OCI-LY7 (cell line): ENCODE results near the gene CHRD. TPM values are rescaled to one million over a fixed set of nuclear protein-coding genes. Genes with fewer than 3 reads are reported as not detected.

Experiments used
- BruUV-seq: library from RNA; stranded (reverse); fragments of 400-500 nt; replicated peaks from 2 replicates; lab custom pipeline; 2021; lab: Mats Ljungman, UMichigan
- CTCF ChIA-PET: fragments of 300-600 bp; sonication (Branson Sonifier 250); formaldehyde crosslinking; loops from one replicate; lab custom pipeline; 2022; ENCODE audit warnings: antibody characterized with exemption; ENCODE audit not compliant: unreplicated experiment; lab: Charles Lee
- POLR2A ChIA-PET: fragments of 300-600 bp; sonication (Branson Sonifier 250); formaldehyde crosslinking; loops from one replicate; lab custom pipeline; 2022; ENCODE audit warnings: antibody characterized with exemption; lab: Charles Lee
- DNase-seq: peaks from one replicate; pipeline ENCODE4 v3.0.0-alpha.2; 2015; ENCODE audit warnings: low spot score
- H2AFZ ChIP-seq: fragments of 200-600 bp; sonication (generic), shearing (Covaris generic); 2 replicates; pipeline ENCODE4 v1.6.1; 2014; ENCODE audit warnings: mild to moderate bottlenecking, antibody characterized with exemption, low read length, moderate library complexity
- H3K27ac ChIP-seq: fragments of 200-600 bp; sonication (generic); 2 replicates; pipeline ENCODE4 v1.5.1; 2014; ENCODE audit warnings: mixed run types, low read depth, mild to moderate bottlenecking, moderate library complexity, low read length, inconsistent platforms; ENCODE audit not compliant: poor library complexity, severe bottlenecking
- H3K36me3 ChIP-seq: fragments of 200-600 bp; sonication (generic); 2 replicates; pipeline ENCODE4 v1.6.1; 2014; ENCODE audit warnings: mild to moderate bottlenecking, antibody characterized with exemption, low read length, moderate library complexity, mixed read lengths; ENCODE audit not compliant: insufficient read depth
- H3K4me1 ChIP-seq: fragments of 200-600 bp; sonication (generic); 2 replicates; pipeline ENCODE4 v1.5.1; 2014; ENCODE audit warnings: mild to moderate bottlenecking, low read length; ENCODE audit not compliant: insufficient read depth, poor library complexity, severe bottlenecking
- H3K4me2 ChIP-seq: fragments of 200-600 bp; sonication (generic); 2 replicates; pipeline ENCODE4 v1.6.1; 2014; ENCODE audit warnings: mild to moderate bottlenecking, low read length
- H3K4me3 ChIP-seq: fragments of 200-600 bp; sonication (generic); 2 replicates; pipeline ENCODE4 v1.5.1; 2014; ENCODE audit warnings: mild to moderate bottlenecking, low read depth, low read length; ENCODE audit not compliant: poor library complexity, severe bottlenecking
- H3K79me2 ChIP-seq: fragments of 200-600 bp; sonication (generic); 2 replicates; pipeline ENCODE4 v1.6.1; 2016; ENCODE audit warnings: low read depth, mild to moderate bottlenecking, low read length, moderate library complexity, mixed read lengths; ENCODE audit not compliant: insufficient read depth
- H3K9me2 ChIP-seq: fragments of 200-600 bp; sonication (generic); 2 replicates; pipeline ENCODE4 v1.6.1; 2016; ENCODE audit warnings: mild to moderate bottlenecking, low read length, mixed read lengths; ENCODE audit not compliant: insufficient read depth
- H3K9me3 ChIP-seq: fragments of 200-600 bp; sonication (generic); 2 replicates; pipeline ENCODE4 v1.6.1; 2014; ENCODE audit warnings: mild to moderate bottlenecking, mixed run types, low read length, mixed read lengths
- H4K20me1 ChIP-seq: fragments of 200-600 bp; sonication (generic); 2 replicates; pipeline ENCODE4 v1.6.1; 2014; ENCODE audit warnings: mild to moderate bottlenecking, antibody characterized with exemption, low read length, moderate library complexity, mixed read lengths; ENCODE audit not compliant: insufficient read depth
- EZH2phosphoT487 ChIP-seq: fragments of 200-600 bp; sonication (generic); IDR thresholded peaks from 2 replicates; pipeline ENCODE4 v1.6.1; 2018; ENCODE audit warnings: low read depth, borderline replicate concordance, mild to moderate bottlenecking, mixed run types, antibody characterized with exemption, low read length, moderate library complexity, mixed read lengths
- intact Hi-C: fragments of 100-400 bp; cut with micrococcal nuclease; formaldehyde crosslinking; loops from one replicate; pipeline ENCODE4 v1.10.0; 2022; ENCODE audit not compliant: unreplicated experiment
- total RNA-seq, 2 experiments: library from RNA; depleted of rRNA in 1 of 2; stranded (reverse); fragments of >200 nt in 1 of 2; shearing (Covaris generic) in 1 of 2; gene quantifications; 2 replicates each; pipeline ENCODE4 v1.2.3, GENCODE V29; 2014 to 2022
- TF ChIP-seq, protein P1 (sequence below): fragments of 200-600 bp; sonication (generic); conservative IDR thresholded peaks from 2 replicates; pipeline ENCODE4 v1.5.1; 2014; ENCODE audit warnings: mild to moderate bottlenecking, antibody characterized with exemption, low read length, moderate library complexity, mixed read lengths

Gene CHRD
- total RNA-seq, 2 experiments from 2014 or later = 0.16 TPM; not detected in 1

DNA sequence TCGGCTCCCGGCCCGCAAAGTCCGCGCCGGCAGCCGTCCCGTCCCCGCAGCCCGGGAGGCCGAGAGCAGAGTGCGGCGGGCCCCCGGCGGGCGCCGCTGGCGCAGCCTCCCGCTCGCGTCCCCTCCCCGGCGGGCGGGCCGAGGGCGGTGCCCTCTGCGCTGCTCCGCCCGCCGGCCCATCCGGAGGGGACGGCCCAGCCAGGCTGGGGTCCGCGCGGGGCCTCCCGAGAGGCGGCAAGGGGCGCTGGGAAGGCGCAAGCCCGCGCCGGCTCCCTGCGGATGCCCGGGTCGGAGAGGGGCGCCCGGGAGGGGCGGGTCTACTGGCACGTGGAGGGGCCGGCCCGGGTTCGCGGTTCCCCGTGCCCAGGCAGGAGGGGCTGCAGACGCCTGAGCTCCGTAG is 18.3 kb upstream of the CHRD start, which contains the start of the genes CLCN2 and POLR2H:
CLCN2 (minus strand) TSS at position 74 of the 400 bp plus-strand sequence. CDS start 126 bp downstream, outside the sequence.
POLR2H (plus strand) TSS at position 179 of the 400 bp plus-strand sequence. CDS start 1,783 bp downstream, outside the sequence.
- DNase-seq = peak; percentile 75
- no TSS peak for BruUV-seq
- H3K4me1 ChIP-seq = peaks cover 23% of the 10 kb centered on the region

DNA sequence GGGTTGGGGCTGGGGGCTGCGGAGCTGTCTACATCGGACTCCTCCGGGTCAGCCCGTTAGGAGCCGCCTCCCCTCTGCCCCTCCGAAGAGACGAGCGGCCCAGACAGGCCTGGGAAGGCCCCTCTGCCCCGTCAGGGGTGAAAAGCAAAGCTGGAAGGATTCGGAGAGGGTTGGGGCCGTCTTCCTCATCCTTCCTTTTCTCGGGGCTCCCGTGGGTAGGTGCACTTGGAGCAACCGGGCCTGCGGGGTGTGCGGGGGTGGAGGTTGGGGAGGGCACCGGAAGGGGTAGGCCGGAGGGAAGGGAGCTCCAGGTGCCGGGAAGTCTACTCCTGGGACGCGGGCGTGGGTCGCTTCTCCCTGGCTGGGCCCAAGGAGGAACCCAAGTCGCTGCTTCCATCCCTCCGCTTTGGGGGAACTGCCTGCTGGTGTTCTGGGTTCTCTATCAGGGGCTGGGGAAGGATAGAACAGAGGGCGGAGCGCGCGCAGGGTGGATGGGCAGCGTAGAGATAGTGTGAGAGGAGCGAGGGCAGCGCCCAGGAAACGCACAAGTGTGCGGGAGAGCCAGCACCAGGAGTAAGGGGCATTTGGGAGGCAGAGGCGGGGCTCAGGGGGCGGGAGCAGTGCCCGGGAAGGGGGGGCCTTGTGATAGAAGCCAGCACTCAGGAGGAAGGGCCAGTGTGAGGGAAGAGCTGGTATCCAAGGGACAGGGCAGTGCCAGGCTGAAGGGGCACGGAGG is 17.8 kb upstream of the CHRD start:
- intact Hi-C loops = loop anchor here (2.0 to 5.0 kb wide), 3 partner anchors 113 to 935 kb away; partner anchors contain the start of genes ALG3, EEF1AKMT4, EIF2B5 and MCF2L2
- peak overlapping the region; percentile 74; the same call in 1 of the 2 replicates for H2AFZ ChIP-seq
- H3K4me3 ChIP-seq = peak overlapping the region; percentile 97
- H3K9me2 ChIP-seq = no peaks in the 10 kb centered on the region
- H3K4me2 ChIP-seq = peak overlapping the region; percentile 84
- no peaks in the 10 kb centered on the region for H3K9me3 ChIP-seq
- BruUV-seq = no TSS peak
- no peaks in the 10 kb centered on the region; the same call in 1 of the 2 replicates for H4K20me1 ChIP-seq
- peaks cover 19% of the 10 kb centered on the region; the same call in 1 of the 2 replicates for H3K79me2 ChIP-seq
- no peak for TF ChIP-seq EZH2phosphoT487
- TF ChIP-seq, protein P1, sequence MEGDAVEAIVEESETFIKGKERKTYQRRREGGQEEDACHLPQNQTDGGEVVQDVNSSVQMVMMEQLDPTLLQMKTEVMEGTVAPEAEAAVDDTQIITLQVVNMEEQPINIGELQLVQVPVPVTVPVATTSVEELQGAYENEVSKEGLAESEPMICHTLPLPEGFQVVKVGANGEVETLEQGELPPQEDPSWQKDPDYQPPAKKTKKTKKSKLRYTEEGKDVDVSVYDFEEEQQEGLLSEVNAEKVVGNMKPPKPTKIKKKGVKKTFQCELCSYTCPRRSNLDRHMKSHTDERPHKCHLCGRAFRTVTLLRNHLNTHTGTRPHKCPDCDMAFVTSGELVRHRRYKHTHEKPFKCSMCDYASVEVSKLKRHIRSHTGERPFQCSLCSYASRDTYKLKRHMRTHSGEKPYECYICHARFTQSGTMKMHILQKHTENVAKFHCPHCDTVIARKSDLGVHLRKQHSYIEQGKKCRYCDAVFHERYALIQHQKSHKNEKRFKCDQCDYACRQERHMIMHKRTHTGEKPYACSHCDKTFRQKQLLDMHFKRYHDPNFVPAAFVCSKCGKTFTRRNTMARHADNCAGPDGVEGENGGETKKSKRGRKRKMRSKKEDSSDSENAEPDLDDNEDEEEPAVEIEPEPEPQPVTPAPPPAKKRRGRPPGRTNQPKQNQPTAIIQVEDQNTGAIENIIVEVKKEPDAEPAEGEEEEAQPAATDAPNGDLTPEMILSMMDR = no peak
- H3K27ac ChIP-seq = peak overlapping the region; percentile 54
- CTCF ChIA-PET = interaction anchor here (0.6 to 0.8 kb wide), 2 partner anchors 9 to 447 kb away, joined by 3 to 5 read pairs; no protein-coding TSS in a partner anchor
- H3K36me3 ChIP-seq = peaks cover 23% of the 10 kb centered on the region
- POLR2A ChIA-PET = interaction anchor here (0.6 kb wide), 3 partner anchors 46 to 1959 kb away, joined by 3 to 5 read pairs (median 4); no protein-coding TSS in a partner anchor
- peaks cover 23% of the 10 kb centered on the region for H3K4me1 ChIP-seq
- DNase-seq = peak; percentile 54

More for the DNA sequence above, 18.3 kb upstream of the CHRD start, which contains the start of the genes CLCN2 and POLR2H:
- intact Hi-C loops = loop anchor here (5.0 kb wide), 2 partner anchors 224 to 934 kb away; partner anchors contain the start of genes EIF2B5 and MCF2L2
- no peaks in the 10 kb centered on the region; the same call in 1 of the 2 replicates for H4K20me1 ChIP-seq
- no peaks in the 10 kb centered on the region for H3K9me3 ChIP-seq
- ChIA-PET POLR2A (interaction anchor here (0.6 to 1.0 kb wide), 2 partner anchors 13 to 1226 kb away, joined by 3 to 7 read pairs; no protein-coding TSS in a partner anchor), CTCF (interaction anchor here (0.8 kb wide), 1 partner anchor 10 kb away, joined by 5 read pairs; no protein-coding TSS in a partner anchor)
- peak within 1 kb of the TSS; percentile 54 for H3K27ac ChIP-seq
- TF ChIP-seq, protein P1 = no peak
- no peak for TF ChIP-seq EZH2phosphoT487
- H2AFZ ChIP-seq = peak within 1 kb of the TSS; percentile 74; the same call in 1 of the 2 replicates
- peaks cover 17% of the 10 kb centered on the region for H3K36me3 ChIP-seq
- H3K4me2 ChIP-seq = peak within 1 kb of the TSS; percentile 84
- H3K4me3 ChIP-seq = peak within 1 kb of the TSS; percentile 97
- H3K79me2 ChIP-seq = peaks cover 19% of the 10 kb centered on the region; the same call in 1 of the 2 replicates
- no peaks in the 10 kb centered on the region for H3K9me2 ChIP-seq
